Neural cell (in vitro differentiated cells): ENCODE results near the gene DUSP2. TPM values are rescaled to one million over a fixed set of nuclear protein-coding genes. Genes with fewer than 3 reads are reported as not detected.

ENCODE experiments used
- H2AFZ ChIP-seq: fragments of 200-600, 300-800 bp; sonication (generic), shearing (Covaris generic); 2 replicates; pipeline ENCODE4 v1.6.0; 2014; ENCODE audit warnings: low read depth, mild to moderate bottlenecking, antibody characterized with exemption, low read length, moderate library complexity
- H3F3A ChIP-seq: fragments of 200-600 bp; shearing (Covaris generic); 2 replicates; pipeline ENCODE4 v1.6.1; 2016; ENCODE audit warnings: mild to moderate bottlenecking, moderate library complexity, mixed read lengths, antibody characterized with exemption, low read length; ENCODE audit not compliant: insufficient read depth, poor library complexity, severe bottlenecking
- H3K27ac ChIP-seq: fragments of 200-600, 300-800 bp; sonication (generic), shearing (Covaris generic); 2 replicates; pipeline ENCODE4 v1.5.1; 2014; ENCODE audit warnings: mild to moderate bottlenecking, low read length, moderate library complexity
- H3K27me3 ChIP-seq: fragments of 300-800, 200-600 bp; sonication (generic), shearing (Covaris generic); 2 replicates; pipeline ENCODE4 v1.6.0; 2014; ENCODE audit warnings: mild to moderate bottlenecking, low read depth, low read length, moderate library complexity; ENCODE audit not compliant: insufficient read depth
- H3K36me3 ChIP-seq: fragments of 300-800, 200-600 bp; sonication (generic), shearing (Covaris generic); 2 replicates; pipeline ENCODE4 v1.5.1; 2014; ENCODE audit warnings: mild to moderate bottlenecking, antibody characterized with exemption, low read length, moderate library complexity; ENCODE audit not compliant: insufficient read depth
- H3K4me2 ChIP-seq: fragments of 300-800, 200-600 bp; sonication (generic), shearing (Covaris generic); 2 replicates; pipeline ENCODE4 v1.6.0; 2014; ENCODE audit warnings: mild to moderate bottlenecking, low read length
- H3K4me3 ChIP-seq: fragments of 300-800, 200-600 bp; sonication (generic), shearing (Covaris generic); 2 replicates; pipeline ENCODE4 v1.5.1; 2014; ENCODE audit warnings: mild to moderate bottlenecking, low read length, moderate library complexity
- H3K79me2 ChIP-seq: fragments of 200-600 bp; shearing (Covaris generic); replicated peaks from 2 replicates; pipeline ENCODE4 v1.6.0; 2014; ENCODE audit warnings: mild to moderate bottlenecking, low read length, moderate library complexity; ENCODE audit not compliant: insufficient read depth
- H3K9ac ChIP-seq: fragments of 300-800, 200-600 bp; sonication (generic), shearing (Covaris generic); 2 replicates; pipeline ENCODE4 v1.6.1; 2016; ENCODE audit warnings: mild to moderate bottlenecking, low read length, mixed read lengths
- H3K9me2 ChIP-seq: fragments of 200-600 bp; shearing (Covaris generic); 2 replicates; pipeline ENCODE4 v1.6.1; 2016; ENCODE audit warnings: mild to moderate bottlenecking, low read length, mixed read lengths; ENCODE audit not compliant: insufficient read depth
- H3K9me3 ChIP-seq: fragments of 200-600, 300-800 bp; sonication (generic), shearing (Covaris generic); 2 replicates; pipeline ENCODE4 v1.6.1; 2016; ENCODE audit warnings: mild to moderate bottlenecking, mixed run types, low read length, moderate library complexity, mixed read lengths
- H4K20me1 ChIP-seq: fragments of 200-600 bp; shearing (Covaris generic); 2 replicates; pipeline ENCODE4 v1.6.1; 2016; ENCODE audit warnings: mild to moderate bottlenecking, mixed run types; ENCODE audit not compliant: insufficient read depth
- CTCF ChIP-seq: fragments of 450-650 bp; IDR thresholded peaks from 2 replicates; pipeline ENCODE4 v1.5.1; 2014; ENCODE audit warnings: antibody characterized with exemption, mild to moderate bottlenecking, moderate library complexity; ENCODE audit not compliant: poor library complexity, severe bottlenecking
- EP300 ChIP-seq: fragments of 450-650 bp; conservative IDR thresholded peaks from 2 replicates; pipeline ENCODE4 v1.6.1; 2014; ENCODE audit warnings: antibody characterized with exemption, mild to moderate bottlenecking, moderate library complexity; ENCODE audit not compliant: poor library complexity, severe bottlenecking
- EZH2 ChIP-seq: fragments of 200-600, 300-800 bp; shearing (Covaris generic), sonication (generic); IDR thresholded peaks from 2 replicates; pipeline ENCODE4 v1.6.1; 2014; ENCODE audit warnings: antibody characterized with exemption, low read length, borderline replicate concordance, mild to moderate bottlenecking; ENCODE audit not compliant: insufficient read depth, poor library complexity, severe bottlenecking
- MXI1 ChIP-seq: fragments of 450-650 bp; conservative IDR thresholded peaks from 2 replicates; pipeline ENCODE4 v1.6.1; 2014; ENCODE audit warnings: antibody characterized with exemption, mild to moderate bottlenecking; ENCODE audit not compliant: poor library complexity, severe bottlenecking
- POLR2AphosphoS5 ChIP-seq: IDR thresholded peaks from 2 replicates; pipeline ENCODE4 v1.6.1; 2012
- RAD21 ChIP-seq: fragments of 450-650 bp; conservative IDR thresholded peaks from 2 replicates; pipeline ENCODE4 v1.6.1; 2014; ENCODE audit warnings: antibody characterized with exemption, mild to moderate bottlenecking, moderate library complexity
- REST ChIP-seq: IDR thresholded peaks from 2 replicates; pipeline ENCODE4 v1.6.1; 2012; ENCODE audit warnings: borderline replicate concordance
- SMC3 ChIP-seq: fragments of 450-650 bp; conservative IDR thresholded peaks from 2 replicates; pipeline ENCODE4 v1.6.1; 2014; ENCODE audit warnings: antibody characterized with exemption, mild to moderate bottlenecking, moderate library complexity; ENCODE audit not compliant: poor library complexity
- TAF1 ChIP-seq: IDR thresholded peaks from 2 replicates; pipeline ENCODE4 v1.6.1; 2012; ENCODE audit warnings: low read depth
- polyA plus RNA-seq: library from polyadenylated mRNA; depleted of rRNA; stranded (reverse); fragments of >200 nt; gene quantifications from 2 replicates; pipeline ENCODE4 v1.2.3, GENCODE V29; 2014

Gene DUSP2
- polyA plus RNA-seq, 1 donor from 2014 or later = 2.1 TPM

DNA sequence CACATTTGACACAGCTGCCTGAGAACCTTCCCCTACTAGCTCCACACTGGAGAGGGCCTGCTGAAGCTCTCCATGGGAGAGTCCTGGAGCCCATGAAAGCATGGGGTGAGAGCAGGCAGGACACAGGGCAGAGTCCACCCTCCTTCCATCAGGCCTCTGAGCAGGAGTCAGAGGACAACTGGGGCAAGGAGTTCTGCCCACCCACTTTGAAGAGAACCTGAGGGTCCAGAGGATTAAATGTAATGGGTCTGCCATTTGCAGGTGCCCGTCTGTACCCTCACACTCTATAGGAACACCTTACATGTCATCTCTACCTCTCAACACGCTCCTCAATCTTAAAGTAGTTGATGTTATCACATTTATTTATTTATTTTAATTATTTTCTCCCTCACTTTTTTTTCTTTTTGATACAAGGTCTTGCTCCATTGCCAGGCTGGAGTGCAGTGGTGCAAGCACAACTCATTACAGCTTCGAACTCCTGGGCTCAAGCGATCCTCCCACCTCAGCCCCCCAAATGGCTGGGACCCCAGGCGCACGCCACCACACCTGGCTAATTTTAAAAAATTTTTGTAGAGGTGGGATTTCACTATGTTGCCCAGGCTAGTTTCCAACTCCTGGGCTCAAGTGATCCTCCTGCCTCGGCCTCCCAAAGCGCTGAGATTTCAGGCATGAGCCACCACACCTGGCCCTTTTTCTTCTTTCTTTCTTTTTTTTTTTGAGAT is 39.1 kb downstream of the DUSP2 start:
- Histone ChIP-seq H3K4me3 (no peak overlapping the region), H3K27ac (no peak overlapping the region), H4K20me1 (no peaks in the 10 kb centered on the region), H3K9me2 (no peaks in the 10 kb centered on the region), H2AFZ (no peak overlapping the region), H3K4me2 (no peak overlapping the region), H3K79me2 (no peaks in the 10 kb centered on the region), H3F3A (no peaks in the 10 kb centered on the region), H3K9ac (no peak overlapping the region), H3K36me3 (no peaks in the 10 kb centered on the region), H3K9me3 (no peaks in the 10 kb centered on the region), H3K27me3 (no peaks in the 10 kb centered on the region)
- TF ChIP-seq EZH2 (no peak), POLR2AphosphoS5 (no peak), MXI1 (no peak), RAD21 (no peak), CTCF (no peak), TAF1 (no peak)

DNA sequence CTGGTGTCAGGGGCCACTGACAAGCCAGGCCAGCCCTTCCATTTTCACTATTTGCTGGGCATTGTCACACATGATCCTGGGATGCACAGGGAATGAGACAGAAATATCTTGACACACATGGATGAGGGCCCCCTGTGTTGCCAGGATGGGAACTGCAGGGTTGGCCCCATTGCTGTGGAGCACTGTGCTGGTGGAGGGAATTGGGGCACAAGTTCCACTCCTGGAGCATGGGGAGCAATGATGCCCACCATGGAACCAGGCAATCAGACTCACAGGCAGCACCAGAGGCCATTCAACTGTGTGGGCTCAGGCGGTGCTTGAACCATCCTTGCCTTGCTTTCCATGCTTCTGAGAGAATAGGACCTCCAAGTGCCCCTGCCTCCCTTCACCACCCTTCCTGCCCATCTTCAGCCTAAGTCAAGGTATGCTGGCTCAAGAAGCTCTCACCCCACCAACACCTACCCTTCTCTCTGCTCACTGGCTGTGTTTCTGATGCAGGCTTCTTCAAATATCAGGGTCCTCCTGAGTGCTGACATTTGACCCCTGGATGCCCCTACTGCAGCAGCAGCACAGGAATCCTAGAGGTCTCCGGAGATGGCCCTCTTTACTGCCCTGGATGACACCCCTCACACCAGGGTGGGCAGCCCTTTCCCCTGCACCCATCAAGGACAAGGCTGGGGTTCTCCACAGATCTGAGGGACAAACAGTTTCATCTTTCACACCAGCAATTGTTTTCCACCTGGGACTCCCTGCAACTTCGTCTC is 39.9 kb downstream of the DUSP2 start:
- Histone ChIP-seq H3K4me2 (no peak overlapping the region), H3K27me3 (no peaks in the 10 kb centered on the region), H3K79me2 (no peaks in the 10 kb centered on the region), H3K9ac (no peak overlapping the region), H3K9me2 (no peaks in the 10 kb centered on the region), H2AFZ (no peak overlapping the region), H3K27ac (no peak overlapping the region), H3K36me3 (no peaks in the 10 kb centered on the region), H4K20me1 (no peaks in the 10 kb centered on the region), H3K9me3 (no peaks in the 10 kb centered on the region), H3F3A (no peaks in the 10 kb centered on the region), H3K4me3 (no peak overlapping the region)
- TF ChIP-seq SMC3 = no peak
- no peak for TF ChIP-seq REST
- no peak for TF ChIP-seq RAD21
- no peak for TF ChIP-seq EP300
- no peak for TF ChIP-seq MXI1
- no peak for TF ChIP-seq TAF1
- TF ChIP-seq POLR2AphosphoS5 = no peak
- TF ChIP-seq EZH2 = no peak
- no peak for TF ChIP-seq CTCF
